HepG2 (cell line): ENCODE measurements around the gene HINT2. TPM values are rescaled to one million over a fixed set of nuclear protein-coding genes. Genes with fewer than 3 reads are reported as not detected.

Experiments used
- BORCS8-MEF2B ChIP-seq: sonication (generic); formaldehyde crosslinking; IDR thresholded peaks from 2 replicates; pipeline ENCODE4 v1.8.0; 2022; ENCODE audit warnings: mild to moderate bottlenecking, missing genetic modification reagents
- HDAC2 ChIP-seq: sonication (generic); formaldehyde crosslinking; IDR thresholded peaks from 2 replicates; pipeline ENCODE4 v1.4.0; 2020; ENCODE audit warnings: missing genetic modification reagents
- IKZF1 ChIP-seq: fragments of 450-650 bp; IDR thresholded peaks from 2 replicates; pipeline ENCODE4 v1.7.1; 2016
- MEF2D ChIP-seq: sonication (generic); formaldehyde crosslinking; IDR thresholded peaks from 2 replicates; pipeline ENCODE4 v1.5.1; 2020; ENCODE audit warnings: mild to moderate bottlenecking, missing genetic modification reagents
- PITX1 ChIP-seq: sonication (generic); formaldehyde crosslinking; IDR thresholded peaks from 2 replicates; pipeline ENCODE4 v1.5.1; 2020; ENCODE audit warnings: mild to moderate bottlenecking, missing genetic modification reagents
- ZNF136 ChIP-seq: sonication (generic); formaldehyde crosslinking; IDR thresholded peaks from 2 replicates; pipeline ENCODE4 v1.8.1; 2022; ENCODE audit warnings: low read depth, mild to moderate bottlenecking, moderate library complexity, missing genetic modification reagents
- ZNF501 ChIP-seq: sonication (generic); formaldehyde crosslinking; IDR thresholded peaks from 2 replicates; pipeline ENCODE4 v1.5.1; 2020; ENCODE audit warnings: mild to moderate bottlenecking, moderate library complexity, missing genetic modification reagents
- ZNF552 ChIP-seq: sonication (generic); formaldehyde crosslinking; IDR thresholded peaks from 2 replicates; pipeline ENCODE4 v1.9.0; 2022; ENCODE audit warnings: missing genetic modification reagents, mild to moderate bottlenecking, borderline replicate concordance
- ZNF746 ChIP-seq: sonication (generic); formaldehyde crosslinking; IDR thresholded peaks from 2 replicates; pipeline ENCODE4 v1.8.0; 2022; ENCODE audit warnings: mild to moderate bottlenecking, missing genetic modification reagents
- polyA plus RNA-seq, 8 experiments: library from polyadenylated mRNA; depleted of rRNA in 3 of 8; stranded (reverse) in 7 of 8; unstranded in 1 of 8; fragments of >200 nt; fragmentation: Illumina TruSeq in 4 of 8; extraction: Trizol in 4 of 8; gene quantifications; 2 replicates each; pipeline versions ENCODE4 v1.2.1 to v1.2.3, GENCODE V29; 2011 to 2016; ENCODE audit warnings: low read depth in 4 of 8, missing spikeins in 1 of 8, mixed read lengths in 1 of 8; ENCODE audit not compliant: insufficient read depth in 1 of 8
- total RNA-seq, 5 experiments: library from RNA; depleted of rRNA; stranded (reverse); fragments of >200 nt; fragmentation: Illumina TruSeq; extraction: Trizol; gene quantifications; 2 replicates each; pipeline ENCODE4 v1.2.3, GENCODE V29; 2016; ENCODE audit warnings: low read depth in 1 of 5
- TF ChIP-seq, protein P1 (sequence below): sonication (generic); formaldehyde crosslinking; IDR thresholded peaks from 2 replicates; pipeline ENCODE4 v1.4.0; 2020; ENCODE audit warnings: missing genetic modification reagents
- TF ChIP-seq, protein P2 (sequence below): sonication (generic); formaldehyde crosslinking; IDR thresholded peaks from 2 replicates; pipeline ENCODE4 v1.4.0; 2020; ENCODE audit warnings: mild to moderate bottlenecking, missing genetic modification reagents
- TF ChIP-seq, protein P3 (sequence below): sonication (generic); formaldehyde crosslinking; IDR thresholded peaks from 2 replicates; pipeline ENCODE4 v1.9.0; 2021; ENCODE audit warnings: mild to moderate bottlenecking, missing genetic modification reagents

Gene HINT2
- total and polyA plus RNA-seq, 2 of the 13 experiments (the other 11 are each of a cell fraction or from before 2014, with no cell fraction given), result 37.9 to 56.2 TPM

DNA sequence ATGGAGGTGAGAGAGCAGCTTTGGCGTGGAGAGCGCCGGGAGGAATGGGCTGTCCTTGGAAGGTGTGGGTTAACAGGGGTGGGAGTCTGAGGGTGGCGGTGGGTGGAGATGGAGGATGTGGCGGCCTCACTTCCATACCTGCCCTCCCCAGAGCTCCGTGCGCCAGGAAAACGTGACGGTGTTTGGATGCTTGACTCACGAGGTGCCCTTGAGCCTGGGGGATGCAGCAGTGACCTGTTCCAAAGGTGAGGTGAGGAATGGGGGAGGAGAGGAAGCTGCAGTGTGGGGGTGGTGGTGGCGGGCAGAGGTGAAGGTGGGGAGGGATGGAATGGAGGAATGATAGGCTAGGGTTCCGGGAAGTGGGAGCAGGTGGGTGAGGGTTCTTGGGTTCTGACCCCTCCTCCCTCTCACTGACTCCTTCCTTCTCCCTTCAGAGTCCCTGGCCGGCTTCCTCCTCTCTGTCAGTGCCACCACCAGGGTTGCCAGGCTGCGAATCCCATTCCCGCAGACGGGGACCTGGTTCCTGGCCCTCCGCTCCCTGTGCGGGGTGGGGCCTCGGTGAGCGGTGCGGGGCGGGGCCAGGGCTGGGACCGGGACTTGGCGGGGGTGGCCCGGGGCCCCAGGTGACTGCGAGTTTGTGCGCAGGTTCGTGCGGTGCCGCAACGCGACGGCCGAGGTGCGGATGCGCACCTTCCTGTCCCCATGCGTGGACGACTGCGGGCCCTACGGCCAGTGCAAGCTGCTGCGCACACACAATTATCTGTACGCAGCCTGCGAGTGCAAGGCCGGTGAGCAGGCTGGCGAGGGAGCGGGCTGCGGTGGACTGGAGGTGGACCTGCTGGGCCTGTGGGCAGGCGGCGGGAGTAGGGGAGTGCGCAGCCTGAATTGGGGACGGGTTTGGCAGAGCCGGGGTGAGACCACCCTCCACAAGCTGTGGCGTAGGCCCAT is 31.3 kb upstream of the HINT2 start (continued):
- TF ChIP-seq, protein P1, sequence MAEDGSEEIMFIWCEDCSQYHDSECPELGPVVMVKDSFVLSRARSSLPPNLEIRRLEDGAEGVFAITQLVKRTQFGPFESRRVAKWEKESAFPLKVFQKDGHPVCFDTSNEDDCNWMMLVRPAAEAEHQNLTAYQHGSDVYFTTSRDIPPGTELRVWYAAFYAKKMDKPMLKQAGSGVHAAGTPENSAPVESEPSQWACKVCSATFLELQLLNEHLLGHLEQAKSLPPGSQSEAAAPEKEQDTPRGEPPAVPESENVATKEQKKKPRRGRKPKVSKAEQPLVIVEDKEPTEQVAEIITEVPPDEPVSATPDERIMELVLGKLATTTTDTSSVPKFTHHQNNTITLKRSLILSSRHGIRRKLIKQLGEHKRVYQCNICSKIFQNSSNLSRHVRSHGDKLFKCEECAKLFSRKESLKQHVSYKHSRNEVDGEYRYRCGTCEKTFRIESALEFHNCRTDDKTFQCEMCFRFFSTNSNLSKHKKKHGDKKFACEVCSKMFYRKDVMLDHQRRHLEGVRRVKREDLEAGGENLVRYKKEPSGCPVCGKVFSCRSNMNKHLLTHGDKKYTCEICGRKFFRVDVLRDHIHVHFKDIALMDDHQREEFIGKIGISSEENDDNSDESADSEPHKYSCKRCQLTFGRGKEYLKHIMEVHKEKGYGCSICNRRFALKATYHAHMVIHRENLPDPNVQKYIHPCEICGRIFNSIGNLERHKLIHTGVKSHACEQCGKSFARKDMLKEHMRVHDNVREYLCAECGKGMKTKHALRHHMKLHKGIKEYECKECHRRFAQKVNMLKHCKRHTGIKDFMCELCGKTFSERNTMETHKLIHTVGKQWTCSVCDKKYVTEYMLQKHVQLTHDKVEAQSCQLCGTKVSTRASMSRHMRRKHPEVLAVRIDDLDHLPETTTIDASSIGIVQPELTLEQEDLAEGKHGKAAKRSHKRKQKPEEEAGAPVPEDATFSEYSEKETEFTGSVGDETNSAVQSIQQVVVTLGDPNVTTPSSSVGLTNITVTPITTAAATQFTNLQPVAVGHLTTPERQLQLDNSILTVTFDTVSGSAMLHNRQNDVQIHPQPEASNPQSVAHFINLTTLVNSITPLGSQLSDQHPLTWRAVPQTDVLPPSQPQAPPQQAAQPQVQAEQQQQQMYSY (CRISPR knock-in tag), result no peak
- TF ChIP-seq, protein P2, sequence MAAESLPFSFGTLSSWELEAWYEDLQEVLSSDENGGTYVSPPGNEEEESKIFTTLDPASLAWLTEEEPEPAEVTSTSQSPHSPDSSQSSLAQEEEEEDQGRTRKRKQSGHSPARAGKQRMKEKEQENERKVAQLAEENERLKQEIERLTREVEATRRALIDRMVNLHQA (CRISPR knock-in tag), result no peak
- TF ChIP-seq IKZF1 (no peak), ZNF552 (CRISPR knock-in tag) (no peak), PITX1 (CRISPR knock-in tag) (no peak), ZNF501 (CRISPR knock-in tag) (no peak), BORCS8-MEF2B (CRISPR knock-in tag) (no peak), HDAC2 (CRISPR knock-in tag) (no peak), MEF2D (CRISPR knock-in tag) (no peak), ZNF136 (CRISPR knock-in tag) (no peak), ZNF746 (CRISPR knock-in tag) (no peak)
- TF ChIP-seq, protein P3, sequence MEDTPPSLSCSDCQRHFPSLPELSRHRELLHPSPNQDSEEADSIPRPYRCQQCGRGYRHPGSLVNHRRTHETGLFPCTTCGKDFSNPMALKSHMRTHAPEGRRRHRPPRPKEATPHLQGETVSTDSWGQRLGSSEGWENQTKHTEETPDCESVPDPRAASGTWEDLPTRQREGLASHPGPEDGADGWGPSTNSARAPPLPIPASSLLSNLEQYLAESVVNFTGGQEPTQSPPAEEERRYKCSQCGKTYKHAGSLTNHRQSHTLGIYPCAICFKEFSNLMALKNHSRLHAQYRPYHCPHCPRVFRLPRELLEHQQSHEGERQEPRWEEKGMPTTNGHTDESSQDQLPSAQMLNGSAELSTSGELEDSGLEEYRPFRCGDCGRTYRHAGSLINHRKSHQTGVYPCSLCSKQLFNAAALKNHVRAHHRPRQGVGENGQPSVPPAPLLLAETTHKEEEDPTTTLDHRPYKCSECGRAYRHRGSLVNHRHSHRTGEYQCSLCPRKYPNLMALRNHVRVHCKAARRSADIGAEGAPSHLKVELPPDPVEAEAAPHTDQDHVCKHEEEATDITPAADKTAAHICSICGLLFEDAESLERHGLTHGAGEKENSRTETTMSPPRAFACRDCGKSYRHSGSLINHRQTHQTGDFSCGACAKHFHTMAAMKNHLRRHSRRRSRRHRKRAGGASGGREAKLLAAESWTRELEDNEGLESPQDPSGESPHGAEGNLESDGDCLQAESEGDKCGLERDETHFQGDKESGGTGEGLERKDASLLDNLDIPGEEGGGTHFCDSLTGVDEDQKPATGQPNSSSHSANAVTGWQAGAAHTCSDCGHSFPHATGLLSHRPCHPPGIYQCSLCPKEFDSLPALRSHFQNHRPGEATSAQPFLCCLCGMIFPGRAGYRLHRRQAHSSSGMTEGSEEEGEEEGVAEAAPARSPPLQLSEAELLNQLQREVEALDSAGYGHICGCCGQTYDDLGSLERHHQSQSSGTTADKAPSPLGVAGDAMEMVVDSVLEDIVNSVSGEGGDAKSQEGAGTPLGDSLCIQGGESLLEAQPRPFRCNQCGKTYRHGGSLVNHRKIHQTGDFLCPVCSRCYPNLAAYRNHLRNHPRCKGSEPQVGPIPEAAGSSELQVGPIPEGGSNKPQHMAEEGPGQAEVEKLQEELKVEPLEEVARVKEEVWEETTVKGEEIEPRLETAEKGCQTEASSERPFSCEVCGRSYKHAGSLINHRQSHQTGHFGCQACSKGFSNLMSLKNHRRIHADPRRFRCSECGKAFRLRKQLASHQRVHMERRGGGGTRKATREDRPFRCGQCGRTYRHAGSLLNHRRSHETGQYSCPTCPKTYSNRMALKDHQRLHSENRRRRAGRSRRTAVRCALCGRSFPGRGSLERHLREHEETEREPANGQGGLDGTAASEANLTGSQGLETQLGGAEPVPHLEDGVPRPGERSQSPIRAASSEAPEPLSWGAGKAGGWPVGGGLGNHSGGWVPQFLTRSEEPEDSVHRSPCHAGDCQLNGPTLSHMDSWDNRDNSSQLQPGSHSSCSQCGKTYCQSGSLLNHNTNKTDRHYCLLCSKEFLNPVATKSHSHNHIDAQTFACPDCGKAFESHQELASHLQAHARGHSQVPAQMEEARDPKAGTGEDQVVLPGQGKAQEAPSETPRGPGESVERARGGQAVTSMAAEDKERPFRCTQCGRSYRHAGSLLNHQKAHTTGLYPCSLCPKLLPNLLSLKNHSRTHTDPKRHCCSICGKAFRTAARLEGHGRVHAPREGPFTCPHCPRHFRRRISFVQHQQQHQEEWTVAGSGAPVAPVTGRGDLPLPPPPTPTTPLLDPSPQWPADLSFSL, result no peak
- TF ChIP-seq, all 625 proteins: peak for 0
